ENCODE data around the gene LMF1.

The LMF1 gene

DNA sequence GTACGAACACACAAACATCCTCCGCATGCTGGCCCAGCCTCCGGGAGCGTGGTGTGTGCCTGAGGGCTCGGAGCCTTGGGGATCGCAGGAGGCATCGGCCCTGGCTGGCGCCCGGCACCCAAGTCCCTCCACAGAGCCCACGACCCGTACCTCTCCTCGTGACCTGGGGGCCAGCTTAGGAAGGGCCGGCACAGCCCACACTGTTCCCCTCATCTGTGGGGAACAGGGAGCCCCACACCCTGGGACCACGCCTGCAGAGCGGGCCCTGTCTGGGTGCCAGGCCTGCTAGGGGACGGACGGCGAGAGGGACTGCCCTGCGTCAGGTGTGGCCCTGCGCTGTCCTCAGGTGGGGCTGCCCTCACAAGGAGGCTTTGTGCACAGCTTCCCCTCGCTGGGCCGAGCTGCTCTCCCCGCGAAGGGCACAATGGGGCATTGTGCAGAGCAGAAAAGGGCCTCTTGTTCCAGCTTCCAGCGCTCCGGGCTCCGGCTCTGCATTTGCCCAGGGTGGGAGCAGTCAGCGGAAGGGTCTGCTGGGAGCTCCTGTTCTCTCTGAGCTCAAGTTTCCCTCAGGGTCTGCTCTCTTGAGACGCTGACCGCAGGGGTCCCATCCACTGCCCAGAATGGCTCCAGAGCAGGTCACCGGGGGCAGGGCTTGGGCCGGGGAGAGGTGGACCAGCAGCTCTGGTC, 1.7 kb upstream of the LMF1 start:
- TF ChIP-seq CTCF (IDR thresholded peaks at IDR 0.05; ENCODE audit: low read depth, low read length, missing control alignments), result no peak
- no peak overlapping the region for H3K4me3 ChIP-seq (replicated peaks; ENCODE audit: low read depth, low read length)
- DNase-seq (ENCODE audit: extremely low read depth, low read depth), result no peak

DNA sequence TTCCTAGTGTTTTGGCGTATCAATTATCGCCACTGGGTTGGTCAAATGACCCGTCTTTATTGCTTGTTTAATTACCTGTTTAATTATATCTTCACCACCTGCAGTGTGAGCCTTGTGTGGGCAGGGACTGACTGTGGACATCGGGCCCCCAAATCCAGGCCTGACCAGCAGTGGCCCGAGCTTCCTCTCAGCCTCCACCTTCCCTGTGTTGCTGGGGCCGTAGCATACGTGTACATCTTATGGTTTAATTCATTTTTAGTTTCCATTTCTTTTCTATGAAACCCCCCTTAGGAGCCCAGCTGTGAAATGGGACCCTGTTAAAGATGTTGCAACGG, 1.2 kb upstream of the LMF1 start:
- DNase-seq (ENCODE audit: extremely low read depth, low read depth), result no peak
- H3K4me3 ChIP-seq (replicated peaks; ENCODE audit: low read depth, low read length), result no peak overlapping the region
- no peak for TF ChIP-seq CTCF (IDR thresholded peaks at IDR 0.05; ENCODE audit: low read depth, low read length, missing control alignments)

GRCh38 chr16:971582-971905, 760 bp upstream of the LMF1 start:
- no peak for TF ChIP-seq CTCF (IDR thresholded peaks at IDR 0.05; ENCODE audit: low read depth, low read length, missing control alignments)
- no peak for DNase-seq (ENCODE audit: extremely low read depth, low read depth)
- no peak overlapping the region for H3K4me3 ChIP-seq (replicated peaks; ENCODE audit: low read depth, low read length)

DNA sequence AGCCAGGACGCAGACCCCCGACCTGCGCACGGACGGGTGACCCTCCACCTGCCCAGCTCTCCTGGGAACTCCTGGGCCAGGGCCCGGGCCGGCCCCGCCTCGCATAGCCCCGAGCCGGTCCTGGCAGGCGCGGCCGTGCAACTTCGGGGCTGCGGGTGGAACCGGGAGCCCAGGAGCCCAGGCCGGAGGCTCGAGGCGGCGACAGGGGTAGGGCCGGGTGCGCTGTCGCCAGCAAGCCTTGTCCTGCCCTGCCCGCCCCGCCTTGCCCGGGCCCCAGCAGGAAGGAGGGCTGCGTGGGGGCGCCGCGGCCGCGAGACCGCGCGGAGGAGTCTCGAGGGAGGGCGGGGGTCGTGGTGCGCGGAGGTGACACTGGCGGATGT, 408 bp downstream of the LMF1 start:
- no peak for TF ChIP-seq CTCF (IDR thresholded peaks at IDR 0.05; ENCODE audit: low read depth, low read length, missing control alignments)
- peak overlapping the region; percentile 70 for H3K4me3 ChIP-seq (replicated peaks; ENCODE audit: low read depth, low read length)
- no peak for DNase-seq (ENCODE audit: extremely low read depth, low read depth)

DNA sequence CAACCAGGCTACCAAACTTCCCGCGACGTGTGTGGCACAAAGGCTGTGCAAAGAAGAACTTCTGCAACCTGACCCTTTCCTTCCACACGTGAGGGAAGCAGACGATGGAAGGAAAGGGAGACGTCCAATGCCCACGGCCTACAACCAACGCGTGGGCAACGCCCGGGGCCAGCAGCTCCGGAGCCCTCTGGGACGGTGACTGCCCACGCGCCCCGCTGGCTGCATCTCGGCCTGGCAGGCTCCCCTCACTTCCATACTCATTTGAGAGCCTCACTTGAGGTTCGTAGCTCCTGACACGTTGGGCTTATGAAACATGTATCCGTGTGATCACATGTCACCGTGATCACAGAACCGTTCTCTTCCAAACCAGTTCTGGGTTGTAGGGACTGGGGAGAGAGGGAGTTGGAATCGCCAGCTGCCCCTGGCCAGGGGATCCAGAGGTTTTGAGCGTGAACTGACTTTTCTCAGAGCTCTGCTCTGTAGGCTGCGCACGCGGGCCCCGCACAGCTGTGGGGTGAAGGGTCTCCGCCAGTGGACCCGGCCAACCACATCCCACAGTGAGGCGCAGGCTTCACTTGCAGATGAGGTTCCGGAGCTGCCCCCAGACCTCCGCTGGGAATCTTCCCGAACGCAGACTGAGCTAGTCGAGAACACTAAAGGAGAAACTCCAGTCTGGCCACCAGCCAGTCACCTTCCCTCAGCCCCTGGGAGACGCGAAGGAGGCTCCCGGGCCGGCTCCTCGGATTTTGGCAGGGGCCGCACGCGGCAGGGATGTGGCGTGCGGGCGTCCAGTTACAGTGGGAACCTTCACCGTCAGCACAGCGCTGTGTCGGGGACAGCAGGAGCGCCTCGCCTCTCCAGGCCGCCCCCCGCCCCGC, 1.0 kb downstream of the LMF1 start:
- H3K4me3 ChIP-seq (replicated peaks; ENCODE audit: low read depth, low read length), result peak overlapping the region; percentile 70
- no peak for DNase-seq (ENCODE audit: extremely low read depth, low read depth)
- no peak for TF ChIP-seq CTCF (IDR thresholded peaks at IDR 0.05; ENCODE audit: low read depth, low read length, missing control alignments)

DNA sequence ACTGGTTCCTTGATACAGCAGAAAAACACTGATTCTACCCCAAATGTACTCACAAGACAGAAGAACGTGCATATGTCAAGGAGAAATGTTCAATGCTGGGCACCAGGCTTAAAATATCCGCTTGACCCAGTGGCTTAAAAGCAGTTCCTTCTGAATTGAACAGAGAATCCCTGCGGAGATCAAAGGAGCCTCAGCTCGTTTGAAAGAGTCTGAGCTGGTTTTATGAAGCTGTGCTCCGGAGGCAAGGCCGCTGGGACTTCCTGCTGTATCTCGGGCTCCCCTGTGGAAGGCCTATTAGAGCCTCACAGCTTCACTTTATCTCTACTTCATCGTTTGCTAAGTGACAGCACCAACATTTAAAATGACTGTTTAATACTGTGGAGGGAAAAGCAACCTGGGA, 2.2 kb downstream of the LMF1 start:
- no peak for TF ChIP-seq CTCF (IDR thresholded peaks at IDR 0.05; ENCODE audit: low read depth, low read length, missing control alignments)
- no peak overlapping the region for H3K4me3 ChIP-seq (replicated peaks; ENCODE audit: low read depth, low read length)
- no peak for DNase-seq (ENCODE audit: extremely low read depth, low read depth)

Measured in HFF-Myc (cell line).